ENCODE results near the gene TENT5C.
"Not testable (repeated sequence)": the region's sequence is repeated elsewhere in the genome, so short reads cannot be mapped to it uniquely, and the experiment has no call there.

The TENT5C gene

DNA sequence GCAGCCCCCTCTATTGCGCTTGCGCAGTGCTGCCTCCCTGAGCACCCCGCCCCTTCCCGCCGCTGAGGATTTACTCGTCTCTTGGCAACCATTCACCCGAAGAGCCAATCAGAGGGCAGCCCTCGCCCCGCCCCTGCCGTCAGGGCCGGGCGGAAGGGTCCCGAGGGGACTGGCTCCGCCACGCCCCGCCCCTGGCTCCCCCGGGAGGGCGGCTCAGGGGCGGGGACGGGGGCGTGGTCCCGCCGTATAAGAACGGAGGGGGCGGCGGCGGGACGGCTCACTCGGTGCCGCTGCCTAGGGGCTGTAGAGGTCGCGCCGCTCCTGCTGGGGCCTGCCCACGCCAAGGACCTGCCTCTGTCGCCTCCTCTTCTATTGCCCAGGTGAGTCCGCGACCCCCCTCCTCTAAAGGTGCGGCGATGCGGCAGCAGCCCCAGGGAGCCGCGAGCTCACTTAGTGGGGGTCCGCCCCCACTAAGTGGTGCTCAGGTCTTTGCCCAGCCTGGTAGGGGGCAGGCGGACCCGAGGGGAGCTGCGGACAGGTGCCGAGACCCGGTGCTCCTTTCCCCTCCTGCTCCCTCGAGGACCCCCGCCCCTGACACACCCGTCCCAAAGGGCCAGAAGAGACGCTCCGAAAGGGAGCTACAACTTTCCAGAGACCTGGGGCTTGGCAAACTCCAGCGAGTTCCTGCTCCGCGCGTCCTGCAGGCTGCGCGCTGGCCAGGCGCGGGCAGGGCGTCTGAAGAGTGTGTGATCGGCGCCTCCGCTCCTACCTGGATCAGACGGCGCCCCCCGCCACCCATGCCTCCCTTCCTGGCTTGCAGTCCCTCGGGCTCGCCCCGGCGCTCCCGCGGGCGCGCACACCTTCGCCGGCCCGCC lies at the start of gene TENT5C:
Gene TENT5C, plus strand, starts transcription at position 275 of the 875 bp plus-strand sequence. CDS start 16,821 bp downstream, outside the sequence.
- TF ChIP-seq, protein P1, sequence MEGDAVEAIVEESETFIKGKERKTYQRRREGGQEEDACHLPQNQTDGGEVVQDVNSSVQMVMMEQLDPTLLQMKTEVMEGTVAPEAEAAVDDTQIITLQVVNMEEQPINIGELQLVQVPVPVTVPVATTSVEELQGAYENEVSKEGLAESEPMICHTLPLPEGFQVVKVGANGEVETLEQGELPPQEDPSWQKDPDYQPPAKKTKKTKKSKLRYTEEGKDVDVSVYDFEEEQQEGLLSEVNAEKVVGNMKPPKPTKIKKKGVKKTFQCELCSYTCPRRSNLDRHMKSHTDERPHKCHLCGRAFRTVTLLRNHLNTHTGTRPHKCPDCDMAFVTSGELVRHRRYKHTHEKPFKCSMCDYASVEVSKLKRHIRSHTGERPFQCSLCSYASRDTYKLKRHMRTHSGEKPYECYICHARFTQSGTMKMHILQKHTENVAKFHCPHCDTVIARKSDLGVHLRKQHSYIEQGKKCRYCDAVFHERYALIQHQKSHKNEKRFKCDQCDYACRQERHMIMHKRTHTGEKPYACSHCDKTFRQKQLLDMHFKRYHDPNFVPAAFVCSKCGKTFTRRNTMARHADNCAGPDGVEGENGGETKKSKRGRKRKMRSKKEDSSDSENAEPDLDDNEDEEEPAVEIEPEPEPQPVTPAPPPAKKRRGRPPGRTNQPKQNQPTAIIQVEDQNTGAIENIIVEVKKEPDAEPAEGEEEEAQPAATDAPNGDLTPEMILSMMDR (IDR thresholded peaks at IDR 0.05; ENCODE audit: extremely low read depth, insufficient read depth, missing control alignments): no peak
- in situ Hi-C loops (cut with MboI; ENCODE audit: low pct_unique_long_range_greater_than_20kb, low sequenced_read_pairs, unreplicated experiment): no loop called here
- DNase-seq (ENCODE audit: low spot score): peak; percentile 98

DNA sequence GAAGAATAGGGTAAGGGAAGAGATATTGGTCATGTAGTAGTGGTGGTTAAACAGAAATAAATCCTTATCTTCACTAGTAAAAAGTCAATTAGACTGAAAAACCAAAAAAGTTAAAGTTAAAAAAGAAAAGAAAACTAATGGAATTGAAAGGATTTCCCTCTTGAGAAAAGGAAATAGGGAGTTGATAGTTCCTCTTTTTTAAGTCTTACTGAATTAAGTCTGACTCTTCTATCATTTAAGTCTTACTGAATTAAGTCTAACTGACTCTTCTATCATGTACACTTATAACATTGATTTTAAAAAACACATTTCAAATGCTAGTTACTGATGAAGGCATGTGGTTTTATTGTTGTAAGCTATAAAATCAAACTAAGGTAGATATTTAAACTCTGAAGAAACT lies 49.5 kb upstream of the TENT5C start:
- in situ Hi-C loops (cut with MboI; ENCODE audit: low pct_unique_long_range_greater_than_20kb, low sequenced_read_pairs, unreplicated experiment): no loop called here
- TF ChIP-seq, protein P1 (IDR thresholded peaks at IDR 0.05; ENCODE audit: extremely low read depth, insufficient read depth, missing control alignments): no peak

GRCh38 chr1:117556976-117557375 lies 48.9 kb upstream of the TENT5C start:
- no peak for DNase-seq (ENCODE audit: low spot score)
- in situ Hi-C loops (cut with MboI; ENCODE audit: low pct_unique_long_range_greater_than_20kb, low sequenced_read_pairs, unreplicated experiment): no loop called here
- TF ChIP-seq, protein P1 (IDR thresholded peaks at IDR 0.05; ENCODE audit: extremely low read depth, insufficient read depth, missing control alignments): no peak

More for the DNA sequence above, 49.5 kb upstream of the TENT5C start:
- no peak for DNase-seq (ENCODE audit: low spot score)

DNA sequence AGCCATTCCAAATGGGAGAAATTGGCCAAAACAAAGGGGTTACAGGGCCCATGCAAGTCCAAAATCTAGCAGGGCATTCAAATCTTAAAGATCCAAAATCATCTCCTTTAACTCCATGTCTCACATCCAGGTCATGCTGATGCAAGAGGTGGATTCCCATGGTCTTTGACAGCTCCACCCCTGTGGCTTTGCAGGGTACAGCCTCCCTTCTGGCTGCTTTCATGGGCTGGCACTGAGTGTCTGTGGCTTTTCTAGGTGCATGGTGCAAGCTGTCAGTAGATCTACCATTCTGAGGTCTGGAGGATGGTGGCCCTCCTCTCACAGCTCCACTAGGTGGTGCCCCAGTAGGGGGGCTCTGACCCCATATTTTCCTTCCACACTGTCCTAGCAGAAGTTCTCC lies 47.4 kb upstream of the TENT5C start:
- in situ Hi-C loops (cut with MboI; ENCODE audit: low pct_unique_long_range_greater_than_20kb, low sequenced_read_pairs, unreplicated experiment); DNase-seq (ENCODE audit: low spot score): not testable (repeated sequence)
- TF ChIP-seq, protein P1 (IDR thresholded peaks at IDR 0.05; ENCODE audit: extremely low read depth, insufficient read depth, missing control alignments): peak; percentile 7

- no peak for DNase-seq (ENCODE audit: low spot score)
- in situ Hi-C loops (cut with MboI; ENCODE audit: low pct_unique_long_range_greater_than_20kb, low sequenced_read_pairs, unreplicated experiment): no loop called here
- TF ChIP-seq, protein P1 (IDR thresholded peaks at IDR 0.05; ENCODE audit: extremely low read depth, insufficient read depth, missing control alignments): no peak
These were observed 46.7 kb upstream of the TENT5C start for GRCh38 chr1:117559139-117559538.

DNA sequence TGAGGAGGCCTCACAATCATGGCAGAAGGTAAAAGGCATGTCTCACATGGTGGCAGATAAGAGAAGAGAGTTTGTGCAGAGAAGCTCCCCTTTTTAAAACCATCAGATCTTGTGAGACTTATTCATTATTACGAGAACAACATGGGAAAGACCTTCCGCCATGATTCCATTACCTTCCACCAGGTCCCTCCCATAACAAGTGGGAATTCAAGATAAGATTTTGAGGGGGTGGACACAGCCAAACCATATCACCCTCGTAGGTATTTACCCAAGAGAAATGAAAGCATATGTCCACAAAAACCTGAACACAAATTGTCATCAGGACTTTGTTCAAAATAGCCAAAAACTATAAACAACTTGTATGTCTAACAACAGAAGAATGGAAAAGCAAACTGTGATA lies 45.9 kb upstream of the TENT5C start:
- TF ChIP-seq, protein P1 (IDR thresholded peaks at IDR 0.05; ENCODE audit: extremely low read depth, insufficient read depth, missing control alignments): no peak
- in situ Hi-C loops (cut with MboI; ENCODE audit: low pct_unique_long_range_greater_than_20kb, low sequenced_read_pairs, unreplicated experiment): no loop called here
- no peak for DNase-seq (ENCODE audit: low spot score)

All from GM13977 (cell line).